Fibroblast of skin of back (primary cell): ENCODE results near the gene AOAH.

Source experiments
- DNase-seq: peaks from one replicate; pipeline ENCODE4 v3.0.0-alpha.2; 2013

AOAH gene

GRCh38 chr7:36626111-36626510 lies 98.2 kb downstream of the AOAH start:
- DNase-seq: no peak

DNA sequence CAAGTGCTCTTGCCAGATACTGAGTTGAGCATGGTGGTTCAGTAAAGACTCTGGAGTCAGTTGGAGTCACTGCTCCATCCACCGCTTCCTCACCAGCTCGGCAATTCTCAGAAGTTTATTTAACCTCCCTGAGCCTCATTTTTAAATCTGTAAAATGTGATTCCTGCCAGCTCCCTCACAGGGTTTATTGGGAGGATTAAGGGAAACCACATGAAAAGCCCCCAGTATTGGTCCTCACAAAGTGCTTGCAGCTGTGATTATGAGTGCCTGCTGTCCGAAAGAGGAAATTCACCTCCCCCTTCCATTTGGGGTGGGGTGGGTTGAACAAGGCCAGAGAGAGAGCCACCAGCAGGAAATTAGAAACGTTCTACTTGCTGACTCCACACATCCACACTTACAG lies 99.0 kb downstream of the AOAH start:
- DNase-seq: peak; percentile 21

DNA sequence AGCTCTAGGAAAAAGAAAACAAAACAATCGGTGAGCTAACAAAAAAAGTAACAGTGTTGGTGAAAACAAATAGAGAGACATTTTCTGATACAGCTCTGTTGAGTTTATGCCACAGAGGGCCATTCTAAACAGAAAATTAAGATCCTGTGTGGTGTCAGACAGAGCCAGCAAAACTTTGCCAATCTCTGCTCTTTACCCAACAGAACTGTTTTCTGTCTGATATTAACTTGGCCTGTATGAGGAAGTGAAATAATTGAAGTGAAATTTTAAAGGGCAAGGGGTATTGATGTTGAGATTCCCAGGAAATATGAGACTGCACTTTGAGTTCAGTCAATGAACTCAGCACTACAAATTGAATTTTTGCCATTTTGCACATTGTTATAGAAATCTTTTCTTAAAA lies 101.0 kb downstream of the AOAH start:
- no peak for DNase-seq

GRCh38 chr7:36621396-36621795 lies 102.9 kb downstream of the AOAH start:
- no peak for DNase-seq

DNA sequence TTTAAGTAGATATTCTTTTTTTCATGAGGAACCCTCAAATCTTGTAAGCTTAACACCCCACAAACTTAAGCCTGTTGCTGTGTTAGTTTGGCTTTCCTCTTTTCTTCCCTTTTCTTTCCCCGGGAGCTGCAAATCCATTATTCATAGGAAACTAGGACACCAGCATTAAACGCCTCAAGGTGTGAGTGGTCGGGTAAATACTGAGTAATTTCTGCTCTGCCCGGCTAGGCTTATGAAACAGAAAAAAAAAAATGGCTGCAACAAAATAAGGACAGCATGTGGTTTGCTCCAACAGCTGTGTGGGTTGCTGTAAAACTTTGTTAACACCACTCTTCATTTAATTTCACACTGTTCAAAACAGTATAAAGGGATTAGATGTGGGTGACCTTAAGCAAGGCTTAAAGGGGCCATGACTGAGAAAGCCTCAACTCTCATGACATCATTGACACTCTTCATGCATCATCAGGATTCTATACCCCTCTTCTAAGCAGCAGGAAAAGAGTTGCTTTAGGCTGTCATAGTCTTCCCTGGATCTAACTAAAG lies 104.1 kb downstream of the AOAH start:
- DNase-seq: no peak

DNA sequence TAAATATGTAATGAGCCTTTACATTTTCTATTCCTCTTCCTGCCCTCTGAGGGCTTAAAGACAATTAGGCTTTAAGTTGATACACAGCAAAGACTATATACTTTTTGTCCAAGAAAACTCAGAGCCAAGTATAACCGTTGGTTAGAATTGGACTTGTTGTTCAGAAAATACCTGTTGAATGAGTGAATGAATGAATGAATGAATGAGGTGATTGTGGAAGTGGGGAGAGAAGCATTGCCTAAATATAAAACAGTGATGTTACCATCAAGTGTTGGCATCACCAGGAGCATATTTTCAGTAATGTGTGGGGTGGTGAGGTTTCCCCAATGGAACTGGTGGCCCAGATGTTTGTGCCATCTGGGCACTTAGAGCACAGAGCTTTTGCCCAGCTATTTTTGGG lies 106.9 kb downstream of the AOAH start:
- DNase-seq: no peak

DNA sequence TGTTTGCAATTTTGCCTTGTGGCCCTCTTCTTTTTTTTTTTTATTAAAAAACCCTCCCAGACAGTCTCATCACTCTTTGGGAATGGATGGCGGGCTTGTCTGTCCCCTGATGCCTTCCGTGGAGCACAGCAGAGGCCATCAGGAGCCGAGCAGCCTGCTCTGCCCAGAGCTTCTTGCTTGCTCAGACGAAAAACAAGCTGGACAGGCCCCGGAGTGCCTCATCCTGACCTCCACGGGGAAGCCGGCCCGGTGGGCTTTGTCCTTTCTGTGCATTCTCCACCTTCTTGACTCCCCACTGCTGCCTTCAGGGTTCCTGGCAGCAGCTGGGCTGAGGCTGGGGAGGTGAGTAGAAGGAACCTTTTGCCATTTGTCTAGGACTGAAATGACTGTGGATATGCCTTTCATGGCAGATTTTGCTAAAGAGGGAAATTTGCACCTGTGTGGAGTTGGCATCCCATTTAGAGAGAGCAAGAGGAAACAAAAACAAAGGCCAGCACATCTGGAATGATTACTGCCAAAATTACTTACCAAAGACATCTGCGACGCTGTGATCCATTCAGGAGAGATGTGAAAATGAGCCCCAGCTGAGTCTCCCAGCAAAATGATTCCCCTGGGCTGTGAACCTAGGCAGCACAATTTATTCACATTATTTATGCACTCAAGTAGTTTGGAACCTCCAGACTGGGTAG lies 108.3 kb downstream of the AOAH start:
- no peak for DNase-seq

GRCh38 chr7:36614959-36615358 lies 109.3 kb downstream of the AOAH start:
- no peak for DNase-seq

GRCh38 chr7:36613031-36613614 lies 111.2 kb downstream of the AOAH start:
- no peak for DNase-seq

DNA sequence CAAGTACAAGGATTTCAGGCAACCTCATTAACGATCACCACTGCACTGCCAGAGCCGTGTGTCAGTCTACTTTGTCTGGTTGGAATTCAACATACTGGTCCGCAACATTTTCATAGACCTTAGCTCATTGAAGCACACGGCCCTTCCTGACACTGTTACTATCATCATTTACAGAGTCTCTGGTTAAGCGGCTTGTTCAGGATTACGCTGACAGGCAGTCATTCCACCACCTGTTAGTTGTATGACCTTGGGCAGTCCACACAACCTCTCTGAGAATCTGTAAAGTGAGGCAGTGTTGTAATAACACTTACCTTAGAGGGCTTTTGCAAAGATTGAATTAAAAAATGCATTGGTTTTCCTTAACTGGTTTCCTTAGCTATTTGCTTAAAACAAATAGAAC lies 112.6 kb downstream of the AOAH start:
- no peak for DNase-seq

DNA sequence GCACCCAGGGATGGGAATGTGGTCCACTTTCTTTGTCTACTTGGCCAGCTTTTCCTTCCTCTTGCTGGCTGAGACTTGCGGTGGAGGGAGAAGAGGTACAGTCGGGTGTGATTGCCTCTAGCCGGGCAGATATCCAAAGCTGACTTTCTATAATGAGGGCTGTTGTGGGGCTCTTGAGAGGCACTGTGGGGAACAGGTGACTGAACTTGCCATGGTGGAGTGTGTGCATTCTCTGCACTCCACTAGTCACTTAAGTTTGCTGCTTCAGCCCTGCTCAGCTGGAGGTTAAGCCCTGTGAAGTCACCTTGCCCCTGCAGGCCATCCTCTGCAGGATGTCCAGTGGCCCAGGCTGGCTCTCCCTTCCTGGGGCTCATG lies 116.6 kb downstream of the AOAH start:
- no peak for DNase-seq

GRCh38 chr7:36606976-36607720 lies 117.1 kb downstream of the AOAH start:
- DNase-seq: no peak

- no peak for DNase-seq
These were observed 117.9 kb downstream of the AOAH start for GRCh38 chr7:36606153-36606975.

DNA sequence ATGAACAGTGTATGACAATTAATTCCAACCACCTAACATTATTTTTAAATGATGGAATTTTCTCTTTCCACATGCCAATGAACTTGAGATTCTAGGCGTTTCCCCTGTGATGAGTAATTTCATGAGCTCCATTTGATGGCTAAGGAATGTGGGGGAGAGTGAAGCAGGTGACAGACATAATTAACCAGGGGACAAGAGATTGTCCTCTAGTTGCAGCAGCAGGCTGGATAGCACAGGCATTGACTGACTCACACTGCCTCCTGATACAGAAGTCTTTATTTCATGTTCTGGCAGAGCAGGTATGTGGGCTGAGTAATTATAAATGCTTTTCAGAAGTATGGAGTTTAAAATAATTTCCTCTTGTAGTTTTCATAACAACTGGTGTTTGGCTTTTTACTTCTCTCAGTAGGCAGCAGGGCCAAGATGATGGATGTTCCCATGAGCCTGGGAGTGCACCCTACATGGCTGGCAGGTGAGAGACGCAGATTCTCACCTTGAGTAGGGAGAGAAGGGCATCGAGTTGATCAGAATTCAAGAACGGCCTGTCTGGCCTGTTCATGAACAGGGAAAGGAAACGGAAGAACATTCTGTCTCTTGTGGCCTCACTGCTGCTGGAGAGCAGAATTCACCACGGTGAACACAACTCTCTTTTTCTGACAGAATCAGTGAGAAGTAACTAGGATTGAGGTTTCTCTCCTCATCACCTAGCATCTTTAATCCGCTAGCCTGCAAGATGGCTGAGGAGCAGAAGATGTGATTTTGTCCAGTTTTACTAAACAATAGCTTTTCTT lies 118.8 kb downstream of the AOAH start:
- peak; percentile 25 for DNase-seq

DNA sequence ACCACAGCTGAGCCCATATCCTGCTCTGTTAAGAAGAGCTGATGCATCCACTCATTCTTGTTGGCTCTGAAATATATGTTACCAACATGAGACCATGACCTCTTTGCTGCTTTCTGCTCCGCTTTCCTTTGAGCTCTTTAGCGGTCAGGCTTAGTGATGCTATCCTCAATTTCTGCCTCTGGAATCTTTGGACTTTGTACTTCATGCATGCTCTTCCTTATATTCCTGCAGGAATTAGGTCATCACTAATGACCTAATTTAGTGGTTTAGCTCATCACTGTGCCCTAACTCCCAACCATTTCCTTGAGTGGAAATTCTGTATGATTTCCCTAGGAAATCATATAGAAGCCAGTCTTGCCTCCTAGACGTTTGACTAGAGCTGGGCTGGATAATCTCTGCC lies 119.5 kb downstream of the AOAH start:
- peak; percentile 28 for DNase-seq

DNA sequence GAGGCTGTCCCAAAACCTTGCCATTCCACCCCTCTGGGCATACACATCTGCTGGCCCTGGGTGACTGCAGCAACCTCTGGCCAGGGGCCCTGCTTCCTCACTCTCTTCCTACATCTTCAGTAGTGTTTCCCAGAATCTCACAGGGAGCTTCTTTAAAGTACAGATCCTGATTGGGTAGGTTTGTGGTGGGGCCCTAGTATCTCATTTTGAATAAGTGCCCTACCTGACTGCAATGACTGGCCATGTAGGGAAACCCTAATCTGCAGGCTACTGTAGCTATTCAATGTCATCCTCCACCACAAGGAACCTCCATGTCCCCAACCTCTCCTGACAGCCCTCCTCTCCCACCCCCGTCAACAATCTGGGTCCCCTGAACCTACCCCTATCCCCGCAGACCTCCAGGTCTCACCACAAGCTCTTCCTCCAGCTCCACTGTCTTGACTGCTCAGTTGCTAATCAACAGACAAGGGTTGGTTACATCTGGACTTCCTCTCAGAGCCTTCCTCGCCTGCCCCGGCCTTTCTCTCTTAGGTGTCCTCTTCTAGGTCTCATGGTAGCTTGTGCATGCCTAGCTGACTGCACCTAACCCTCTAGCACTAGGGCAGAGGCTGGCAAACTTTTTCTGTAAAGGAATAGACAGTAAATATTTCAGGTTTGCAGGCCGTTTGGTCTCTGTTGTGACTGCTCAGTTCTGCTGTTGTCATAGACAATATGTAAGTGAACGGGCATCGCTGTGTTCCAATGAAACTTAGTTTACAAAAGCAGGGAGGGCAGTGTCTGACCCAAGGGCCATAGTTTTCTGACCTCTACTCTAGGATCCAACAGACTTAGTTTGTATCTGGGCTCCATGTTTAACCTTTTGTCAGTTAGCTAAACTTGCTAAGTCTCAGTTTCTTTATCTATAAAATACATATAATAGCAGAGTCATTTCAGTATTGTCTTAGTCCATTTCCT lies 121.1 kb downstream of the AOAH start:
- no peak for DNase-seq

GRCh38 chr7:36602511-36602910 lies 121.8 kb downstream of the AOAH start:
- DNase-seq: no peak

GRCh38 chr7:36601601-36602000 lies 122.7 kb downstream of the AOAH start:
- DNase-seq: peak; percentile 6

DNA sequence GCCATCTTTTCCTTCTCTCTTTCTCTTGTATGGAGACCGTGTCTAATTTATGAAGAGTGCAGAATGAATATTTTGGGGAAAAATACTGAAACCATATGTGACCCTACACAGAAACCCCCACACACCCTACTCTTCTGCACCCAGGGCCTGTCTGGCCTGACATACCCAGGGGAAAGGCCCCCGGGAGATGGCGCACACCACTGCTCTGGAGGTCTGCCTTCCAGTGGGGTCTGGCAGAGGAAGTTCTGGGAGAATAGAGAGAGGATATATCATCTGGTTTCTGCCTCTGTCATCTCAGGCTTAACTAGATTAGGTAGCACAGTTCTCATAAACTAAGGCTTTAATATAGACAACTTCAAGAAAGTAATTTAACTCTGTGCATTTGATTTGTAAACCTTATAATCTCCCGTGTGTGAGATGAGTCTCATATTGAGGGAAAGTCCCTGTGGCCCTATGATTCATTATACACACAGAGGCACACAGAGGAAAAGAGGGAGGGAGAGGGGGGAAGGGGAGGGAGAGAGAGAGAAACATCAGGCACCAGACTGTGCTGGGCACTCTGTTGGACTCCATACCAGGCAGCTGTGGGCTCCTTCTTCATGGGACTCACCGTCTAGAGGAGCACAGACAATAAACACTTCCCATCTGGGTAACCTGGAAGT lies 123.3 kb downstream of the AOAH start:
- DNase-seq: peak; percentile 78

- no peak for DNase-seq
These were observed 124.0 kb downstream of the AOAH start for GRCh38 chr7:36600314-36600682.
